Dedifferentiated amniotic fluid mesenchymal stem cell (primary cell): ENCODE results near the gene MMAB.
"Not testable (repeated sequence)": the region's sequence is repeated elsewhere in the genome, so short reads cannot be mapped to it uniquely, and the experiment has no call there.

Experiments
- DNase-seq: peaks from one replicate; pipeline ENCODE4 v3.0.0-alpha.2; 2016; ENCODE audit errors: extremely low spot score

The MMAB gene

GRCh38 chr12:109602132-109602531 is 28.8 kb upstream of the MMAB start:
- DNase-seq: not testable (repeated sequence)

- no peak for DNase-seq
Measured at GRCh38 chr12:109601557-109601956, 28.3 kb upstream of the MMAB start.

- no peak for DNase-seq
Measured at GRCh38 chr12:109600995-109601394, 27.7 kb upstream of the MMAB start.

- no peak for DNase-seq
Measured at GRCh38 chr12:109600481-109600880, 27.2 kb upstream of the MMAB start.

- no peak for DNase-seq
Measured at GRCh38 chr12:109599087-109599486, 25.8 kb upstream of the MMAB start.

- DNase-seq: no peak
Measured at GRCh38 chr12:109598428-109598854, 25.1 kb upstream of the MMAB start.

- DNase-seq: peak; percentile 71
Measured at GRCh38 chr12:109597795-109598427, 24.6 kb upstream of the MMAB start.

- no peak for DNase-seq
Measured at GRCh38 chr12:109597414-109597794, 24.1 kb upstream of the MMAB start.

- DNase-seq: no peak
Measured at GRCh38 chr12:109596418-109597244, 23.3 kb upstream of the MMAB start.

GRCh38 chr12:109595321-109595902 is 22.1 kb upstream of the MMAB start:
- DNase-seq: no peak

- DNase-seq: no peak
Measured at GRCh38 chr12:109594556-109595317, 21.4 kb upstream of the MMAB start.

GRCh38 chr12:109592905-109593272 is 19.6 kb upstream of the MMAB start:
- no peak for DNase-seq

- no peak for DNase-seq
Measured at GRCh38 chr12:109592195-109592904, 19.0 kb upstream of the MMAB start.

GRCh38 chr12:109591041-109591440 is 17.7 kb upstream of the MMAB start:
- DNase-seq: no peak

- no peak for DNase-seq
Measured at GRCh38 chr12:109590566-109590965, 17.3 kb upstream of the MMAB start.

- no peak for DNase-seq
Measured at GRCh38 chr12:109589691-109590245, 16.5 kb upstream of the MMAB start.

- DNase-seq: no peak
Measured at GRCh38 chr12:109589240-109589590, 15.9 kb upstream of the MMAB start.

GRCh38 chr12:109588461-109589239 is 15.3 kb upstream of the MMAB start:
- DNase-seq: no peak

- no peak for DNase-seq
Measured at GRCh38 chr12:109587921-109588320, 14.6 kb upstream of the MMAB start.
